ENCODE measurements around the gene ARHGEF39. TPM values are rescaled to one million over a fixed set of nuclear protein-coding genes. Genes with fewer than 3 reads are reported as not detected.

The ARHGEF39 gene
- total and polyA plus RNA-seq, 9 of the 15 experiments (the other 6 are each of a cell fraction or from before 2014, with no cell fraction given), result 2.8 to 21.7 (median 12.9) TPM

- TF ChIP-seq ZNF280A (IDR thresholded peaks at IDR 0.05; ENCODE audit: low read depth, partially characterized antibody) (no peak), HOMEZ (CRISPR knock-in tag; IDR thresholded peaks at IDR 0.05) (no peak), MECOM (CRISPR knock-in tag; IDR thresholded peaks at IDR 0.05) (no peak)
Observed at GRCh38 chr9:35708146-35708545, 43.2 kb upstream of the ARHGEF39 start (continued).

- no peak overlapping the region for H2AFZ ChIP-seq (ENCODE audit: low read depth, low read length)
- no peaks in the 10 kb centered on the region for H3K4me1 ChIP-seq (replicated peaks in 1 of 2; ENCODE audit: control insufficient read depth in 2 of 2, insufficient read depth in 2 of 2, low read length in 2 of 2)
- no peak overlapping the region for H3K9ac ChIP-seq (ENCODE audit: insufficient read depth in 1 of 2, low read depth in 2 of 2, low read length in 2 of 2)
- peaks cover 3% of the 10 kb centered on the region for H3K9me1 ChIP-seq (ENCODE audit: control insufficient read depth, insufficient read depth, low read length)
- no TSS peak for BruUV-seq (replicated peaks)
- no peak for ATAC-seq
- H3K79me2 ChIP-seq (ENCODE audit: control insufficient read depth, insufficient read depth, low read length), result no peaks in the 10 kb centered on the region
- in situ Hi-C loops (cut with MboI), result no loop called here
- H3K4me3 ChIP-seq, result no peak overlapping the region
- no peaks in the 10 kb centered on the region for H4K20me1 ChIP-seq (replicated peaks; ENCODE audit: control insufficient read depth, insufficient read depth, low read length)
- no peak overlapping the region for H3K4me2 ChIP-seq (ENCODE audit: insufficient read depth, low read length)
- no peaks in the 10 kb centered on the region for H3K27me3 ChIP-seq (ENCODE audit: control insufficient read depth in 2 of 2, insufficient read depth in 2 of 2, low read length in 2 of 2)
- no peak for FAIRE-seq
- WGBS (ENCODE audit: insufficient coverage, low coverage, missing lambda C conversion rate), result 96% methylated on average over 9 of the region's 10 CpGs
- H3K36me3 ChIP-seq (ENCODE audit: control insufficient read depth, insufficient read depth, low read length), result peaks cover 92% of the 10 kb centered on the region
- no peak for DNase-seq (ENCODE audit: extremely low read depth in 1 of 4, low spot score in 3 of 4)
- CTCF ChIA-PET (ENCODE audit: low intra/inter-chr PET ratio), result no interaction called here
- no peak for TF ChIP-seq GTF3C2 (IDR thresholded peaks at IDR 0.05; ENCODE audit: borderline replicate concordance, extremely low read depth, insufficient read length)
- no peak for TF ChIP-seq ZNF512 (tag; IDR thresholded peaks at IDR 0.05)
- no peak for TF ChIP-seq PTBP1 (IDR thresholded peaks at IDR 0.05; ENCODE audit: low read depth, low read length)
- no peak for TF ChIP-seq NR3C1 (CRISPR knock-in tag; IDR thresholded peaks at IDR 0.05)
- intact Hi-C loops (cut with micrococcal nuclease), result no loop called here
- H3K27ac ChIP-seq (ENCODE audit: extremely low read depth, low read depth, low read length), result no peak overlapping the region
- POLR2A ChIA-PET, result interaction anchor here (1.3 to 1.8 kb wide), 4 partner anchors 10 to 15 kb away, joined by 3 to 8 read pairs (median 4); no protein-coding TSS in a partner anchor
- H3K9me3 ChIP-seq (replicated peaks; ENCODE audit: control insufficient read depth, insufficient read depth, low read depth, low read length), result no peaks in the 10 kb centered on the region
Observed at GRCh38 chr9:35706951-35707350, 42.0 kb upstream of the ARHGEF39 start.
